Sigmoid colon (tissue), 7 donors: ENCODE measurements around the gene SPTAN1. TPM values are rescaled to one million over a fixed set of nuclear protein-coding genes. Genes with fewer than 3 reads are reported as not detected.

Experiments
- DNase-seq: peaks from one replicate; pipeline ENCODE4 v3.0.0-alpha.2; 2019
- H3K27ac ChIP-seq, 4 donors: fragments of 200-600 bp; sonication (generic); one replicate each; pipeline ENCODE4 v1.5.1; 2016 to 2019; ENCODE audit warnings: mild to moderate bottlenecking in 1 of 4
- H3K27me3 ChIP-seq, 3 donors: fragments of 200-600 bp; sonication (generic); one replicate each; pipeline ENCODE4 v1.5.1; 2019; ENCODE audit warnings: mild to moderate bottlenecking in 1 of 3
- H3K36me3 ChIP-seq, 4 donors: fragments of 200-600 bp; sonication (generic); one replicate each; pipeline ENCODE4 v1.5.1; 2016 to 2019
- H3K4me1 ChIP-seq, 4 donors: fragments of 200-600 bp; sonication (generic); one replicate each; pipeline ENCODE4 v1.5.1; 2017 to 2019
- H3K4me3 ChIP-seq, 4 donors: fragments of 200-600 bp; sonication (generic); one replicate each; pipeline ENCODE4 v1.5.1; 2017 to 2019; ENCODE audit warnings: mild to moderate bottlenecking in 2 of 4, moderate library complexity in 1 of 4
- H3K9me3 ChIP-seq, 4 donors: fragments of 200-600 bp in 3 of 4; sonication (generic) in 3 of 4; one replicate each; pipeline versions ENCODE4 v1.5.1 to v1.6.1; 2013 to 2019
- CTCF ChIP-seq, 4 experiments: fragments of 450-650 bp in 3 of 4; fragments of 200-600 bp in 1 of 4; IDR thresholded peaks; one replicate each; pipeline ENCODE4 v1.5.1; 2016 to 2019; ENCODE audit warnings: antibody characterized with exemption in 4 of 4, mild to moderate bottlenecking in 3 of 4, moderate library complexity in 2 of 4
- EP300 ChIP-seq, 4 donors: sonication (generic); formaldehyde crosslinking; IDR thresholded peaks; one replicate each; pipeline ENCODE4 v1.6.1; 2017; ENCODE audit warnings: antibody characterized with exemption in 4 of 4
- POLR2A ChIP-seq, 2 donors: fragments of 450-650 bp; IDR thresholded peaks; one replicate each; pipeline ENCODE4 v1.6.1; 2016; ENCODE audit warnings: antibody characterized with exemption in 2 of 2, mild to moderate bottlenecking in 2 of 2, moderate library complexity in 2 of 2
- POLR2AphosphoS5 ChIP-seq, 4 donors: sonication (generic); formaldehyde crosslinking; IDR thresholded peaks; one replicate each; pipeline ENCODE4 v1.6.1; 2017; ENCODE audit warnings: antibody characterized with exemption in 4 of 4
- WGBS, 2 donors: extraction: QIAGEN DNeasy Blood & Tissue Kit; methylation state at CpG; one replicate each; pipeline ENCODE4 v1.1.7; 2013; 5-methylcytosine and 5-hydroxymethylcytosine counted together
- intact Hi-C: fragments of 100-400 bp; cut with DNase I; formaldehyde crosslinking; loops from one replicate; pipeline ENCODE4 v1.15.1; 2023
- polyA plus RNA-seq, 3 donors: library from polyadenylated mRNA; stranded (reverse); fragments of 200-250 nt; gene quantifications; one replicate each; pipeline ENCODE4 v1.2.3, GENCODE V29; 2013
- total RNA-seq, 4 donors: library from RNA; depleted of rRNA; stranded (reverse); fragments of >200 nt; gene quantifications; one replicate each; pipeline ENCODE4 v1.1.0, GENCODE V29; 2016
- donor health status: healthy with polysubstance abuse.
- donor health status: Bipolar disorder and iron deficiency.
- donor health status: healthy.

Gene SPTAN1
- total and polyA plus RNA-seq, 7 donors: 43.5 to 306 (median 154) TPM

- H3K27ac ChIP-seq: peak overlapping the region; percentile 98 to 100 (median 98)
- H3K27me3 ChIP-seq: no peaks in the 10 kb centered on the region
- DNase-seq: peak; percentile 87
- peak overlapping the region; percentile 86 to 100 (median 95) for H3K4me3 ChIP-seq
- intact Hi-C loops: loop anchor here (5.0 kb wide), 3 partner anchors 133 to 263 kb away; partner anchors contain the start of genes ENDOG, SET and URM1
- no peaks in the 10 kb centered on the region for H3K9me3 ChIP-seq
- no peaks in the 10 kb centered on the region for H3K36me3 ChIP-seq
- H3K4me1 ChIP-seq: peaks cover 0 to 82% (median 73%) of the 10 kb centered on the region in 4 donors
- WGBS, 2 donors: 61 to 66% methylated on average over 5 of the region's 5 CpGs
- TF ChIP-seq EP300 (IDR thresholded peaks at IDR 0.05) (no peak), POLR2AphosphoS5 (IDR thresholded peaks at IDR 0.05) (peak in 3 of 4 donors; percentile 37 to 72 (median 59)), POLR2A (IDR thresholded peaks at IDR 0.05) (peak in 1 of 2 donors; percentile 26), CTCF (IDR thresholded peaks at IDR 0.05) (no peak)
Observed at GRCh38 chr9:128554155-128554862, 1.9 kb downstream of the SPTAN1 start.

GRCh38 chr9:128555180-128555721 lies 2.9 kb downstream of the SPTAN1 start:
- intact Hi-C loops: loop anchor here (5.0 kb wide), 1 partner anchor 147 kb away; the partner anchor contains the start of gene PKN3
- Histone ChIP-seq H3K4me3 (no peak overlapping the region), H3K27me3 (no peaks in the 10 kb centered on the region), H3K27ac (peak overlapping the region; percentile 98 to 100 (median 98)), H3K4me1 (peaks cover 0 to 82% (median 72%) of the 10 kb centered on the region in 4 donors), H3K9me3 (no peaks in the 10 kb centered on the region), H3K36me3 (no peaks in the 10 kb centered on the region)
- WGBS, 2 donors: 41 to 58% methylated on average over 9 of the region's 9 CpGs
- no peak for TF ChIP-seq EP300 (IDR thresholded peaks at IDR 0.05)
- no peak for TF ChIP-seq CTCF (IDR thresholded peaks at IDR 0.05)
- peak in 1 of 4 donors; percentile 51 for TF ChIP-seq POLR2AphosphoS5 (IDR thresholded peaks at IDR 0.05)
- no peak for DNase-seq

DNA sequence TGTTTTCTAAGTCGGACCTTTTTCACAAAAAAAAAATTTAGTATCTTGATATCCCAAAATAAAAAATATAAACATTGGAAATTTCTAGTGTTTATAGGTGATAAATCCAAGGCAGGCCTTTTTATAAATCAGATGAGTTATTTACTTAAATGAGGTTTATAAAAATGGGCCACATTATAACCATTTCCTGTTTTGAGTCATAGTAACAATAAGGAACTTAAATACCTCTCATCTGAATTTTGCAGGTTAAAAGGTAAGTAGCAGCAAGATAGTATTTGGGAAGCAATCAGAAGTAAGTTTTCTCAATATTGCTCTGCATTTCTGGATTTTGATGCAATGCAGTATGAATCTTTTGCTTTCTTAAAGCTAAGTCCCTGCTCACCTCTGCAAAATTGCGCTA lies 3.9 kb downstream of the SPTAN1 start:
- 44 to 75% methylated on average over 2 of the region's 2 CpGs for WGBS, 2 donors
- no peaks in the 10 kb centered on the region for H3K9me3 ChIP-seq
- TF ChIP-seq EP300 (IDR thresholded peaks at IDR 0.05): no peak
- no peak for DNase-seq
- intact Hi-C loops: loop anchor here (5.0 kb wide), 1 partner anchor 146 kb away; the partner anchor contains the start of gene PKN3
- no peaks in the 10 kb centered on the region for H3K27me3 ChIP-seq
- no peaks in the 10 kb centered on the region for H3K36me3 ChIP-seq
- H3K4me3 ChIP-seq: no peak overlapping the region
- peaks cover 0 to 75% (median 65%) of the 10 kb centered on the region in 4 donors for H3K4me1 ChIP-seq
- peak overlapping the region; percentile 98 to 100 (median 98) for H3K27ac ChIP-seq

GRCh38 chr9:128556926-128557634 lies 4.7 kb downstream of the SPTAN1 start:
- H3K27me3 ChIP-seq: no peaks in the 10 kb centered on the region
- H3K9me3 ChIP-seq: no peaks in the 10 kb centered on the region
- 44 to 74% methylated on average over 5 of the region's 5 CpGs for WGBS, 2 donors
- H3K4me3 ChIP-seq: no peak overlapping the region
- H3K4me1 ChIP-seq: peaks cover 0 to 69% (median 59%) of the 10 kb centered on the region in 4 donors
- TF ChIP-seq EP300 (IDR thresholded peaks at IDR 0.05): no peak
- no peak for TF ChIP-seq POLR2A (IDR thresholded peaks at IDR 0.05)
- TF ChIP-seq POLR2AphosphoS5 (IDR thresholded peaks at IDR 0.05): no peak
- no peak for TF ChIP-seq CTCF (IDR thresholded peaks at IDR 0.05)
- intact Hi-C loops: loop anchor here (5.0 kb wide), 1 partner anchor 145 kb away; the partner anchor contains the start of gene PKN3
- no peak for DNase-seq
- peaks cover 0 to under 1% (median 0%) of the 10 kb centered on the region in 4 donors for H3K36me3 ChIP-seq
- peak overlapping the region; percentile 34 to 100 (median 87) for H3K27ac ChIP-seq
